Activated T-cell treated with anti-CD3 and anti-CD28 coated beads, Interleukin-2, amount 50 U/mL, for 48 hours (primary cell): ENCODE results near the gene SCN10A.

Experiments used
- DNase-seq, 2 experiments: peaks; one replicate each; pipeline ENCODE4 v3.0.0-alpha.2; 2020

SCN10A gene

DNA sequence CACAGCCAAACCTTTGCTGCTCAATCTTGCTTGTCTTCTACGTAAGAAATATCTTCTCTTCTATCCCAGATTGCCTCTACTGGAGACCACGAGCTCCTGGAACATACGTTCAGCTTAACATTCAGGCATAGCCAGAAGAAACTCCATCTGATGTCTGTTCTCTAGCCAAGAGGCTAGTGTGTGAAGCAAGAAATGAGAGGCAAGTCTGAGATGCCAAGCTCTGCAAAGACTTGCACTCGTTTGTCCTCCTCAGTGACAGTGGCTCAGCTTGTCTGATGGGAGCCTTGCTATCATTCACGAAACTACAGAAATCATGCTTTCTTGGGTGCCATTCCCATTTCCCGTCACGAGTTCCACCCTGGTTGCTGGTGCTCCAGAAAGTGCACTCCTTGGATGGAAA is at the start of gene SCN10A:
SCN10A (minus strand) TSS at position 192 of the 400 bp plus-strand sequence. CDS start 22,207 bp downstream, outside the sequence.
- no peak for DNase-seq

DNA sequence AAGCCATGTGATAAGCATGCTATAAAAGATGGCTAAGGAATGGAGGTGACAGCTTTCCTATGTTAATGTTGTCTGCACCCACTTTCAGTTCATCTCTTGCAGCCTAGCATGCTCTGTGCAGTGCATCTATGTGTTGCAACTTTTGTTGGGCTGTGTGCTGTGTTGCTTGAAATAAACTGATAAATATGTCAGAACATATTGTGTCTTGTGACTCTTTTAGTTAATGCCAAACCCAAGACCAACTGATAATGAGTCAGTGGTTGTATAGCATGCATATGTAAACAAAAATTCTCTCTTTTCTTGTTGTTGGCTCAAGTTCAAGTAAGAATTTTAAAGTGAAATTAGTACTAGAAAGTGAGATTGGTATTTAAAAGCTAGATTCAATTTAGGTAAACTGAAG is 37.0 kb upstream of the SCN10A start:
- no peak for DNase-seq

DNA sequence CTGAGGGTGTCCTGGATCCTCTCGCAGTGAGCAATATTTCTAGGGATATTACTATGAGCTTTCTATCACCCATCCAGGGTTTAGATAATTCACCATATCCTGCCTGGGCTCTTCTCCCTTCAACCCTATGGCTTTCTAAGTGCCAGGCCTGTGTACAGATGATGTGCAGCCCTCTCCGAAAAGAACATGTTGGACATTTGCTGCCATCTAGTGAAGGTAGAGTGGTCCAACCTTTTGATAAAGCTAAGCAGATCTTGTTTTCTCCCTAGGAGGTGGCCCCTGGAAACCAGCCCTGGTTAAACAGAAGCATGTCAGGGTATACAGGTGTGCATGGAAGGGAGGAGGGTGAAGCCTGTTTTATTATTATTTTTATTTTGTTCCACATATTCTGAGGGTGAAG is 27.9 kb upstream of the SCN10A start:
- no peak for DNase-seq

DNA sequence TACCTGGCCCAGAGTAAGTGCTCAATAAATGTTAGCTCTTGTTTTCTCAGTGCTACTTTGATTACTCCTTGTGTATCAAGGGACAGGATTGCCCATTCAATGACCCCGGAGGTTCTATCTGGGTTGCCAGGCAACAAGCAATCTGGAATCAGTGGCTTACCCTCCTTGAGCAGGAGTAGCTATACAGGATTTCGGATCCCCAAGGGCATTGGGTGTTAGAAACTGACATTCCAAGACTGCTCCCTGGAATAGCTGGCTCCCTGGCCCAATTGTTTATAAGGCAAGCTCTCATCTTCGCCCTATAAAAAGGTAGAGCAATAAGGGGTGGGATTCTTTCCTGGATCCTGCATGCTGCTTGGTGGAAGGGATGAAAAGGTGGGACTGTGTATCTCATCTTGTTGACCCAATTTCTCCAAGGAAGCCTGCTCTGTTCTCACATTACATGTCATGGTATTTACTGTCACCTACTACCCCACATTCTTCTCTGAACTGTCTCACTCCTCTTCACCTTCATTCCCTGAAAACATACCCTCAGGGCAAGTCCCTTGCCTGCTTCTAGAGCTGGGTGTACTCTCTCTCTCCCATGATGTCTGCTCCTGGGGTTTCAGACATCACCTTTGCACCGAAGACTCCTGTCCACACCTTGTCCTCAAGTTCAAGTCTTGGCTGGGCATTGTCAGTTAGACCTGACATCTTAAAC is 26.4 kb upstream of the SCN10A start:
- no peak for DNase-seq

DNA sequence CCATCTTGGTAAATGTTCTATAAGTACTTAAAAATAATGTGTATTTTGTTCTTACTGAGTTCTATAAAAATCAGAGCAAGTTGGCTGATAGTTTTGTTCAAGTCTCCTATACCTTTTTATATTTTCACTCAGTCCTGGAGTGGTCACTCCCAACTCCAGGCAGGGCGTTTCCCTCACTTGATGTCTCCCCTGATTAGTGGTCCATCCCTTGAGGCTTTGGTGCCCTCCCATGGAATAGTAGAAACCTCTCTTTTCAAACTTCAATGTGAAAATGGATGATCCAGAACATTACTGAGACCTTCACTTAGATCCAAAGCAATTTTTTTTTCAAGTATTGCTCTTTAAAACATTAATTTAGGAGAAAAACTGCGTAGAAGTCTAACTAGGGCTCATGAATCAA is 25.0 kb upstream of the SCN10A start:
- no peak for DNase-seq

DNA sequence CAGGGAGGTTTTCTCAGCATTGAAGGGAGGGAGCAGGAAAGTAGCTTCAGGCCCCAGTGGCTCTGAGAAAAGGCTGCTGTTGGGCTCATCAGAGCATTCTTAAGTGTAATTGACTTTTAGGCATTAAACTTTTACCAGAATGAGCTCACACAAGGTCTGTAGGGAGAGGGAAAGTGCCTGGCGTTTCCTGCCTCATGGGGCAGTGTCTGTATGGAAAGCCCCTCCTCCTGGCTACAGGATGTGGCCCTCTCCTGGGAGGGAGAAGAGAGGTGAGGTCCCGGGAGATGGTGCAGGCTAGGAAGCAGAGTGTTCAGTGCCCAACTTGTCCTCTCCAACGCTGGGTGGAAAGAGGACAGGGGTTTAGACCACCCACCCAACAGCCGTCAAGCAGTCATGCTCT is 21.3 kb upstream of the SCN10A start:
- no peak for DNase-seq

DNA sequence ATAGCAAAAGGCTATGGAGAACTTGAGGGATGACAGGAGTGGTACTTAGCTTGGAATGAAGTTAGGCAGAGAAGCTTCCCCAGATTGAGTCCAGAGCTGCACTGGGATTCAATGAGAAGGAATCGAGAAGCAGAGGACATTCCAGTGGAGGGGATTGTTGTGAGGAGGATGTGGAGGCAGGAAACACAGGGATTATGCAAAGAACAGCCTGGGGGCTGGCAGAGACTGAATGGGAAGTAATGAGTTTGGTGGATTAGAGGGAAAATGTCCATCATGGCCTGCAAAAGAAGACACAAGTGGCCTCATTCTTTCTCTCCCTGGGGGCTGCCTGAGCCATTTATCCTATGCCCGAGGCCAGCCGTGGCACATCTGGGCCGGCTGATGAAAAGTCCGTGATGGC is 20.5 kb upstream of the SCN10A start:
- DNase-seq = no peak

DNA sequence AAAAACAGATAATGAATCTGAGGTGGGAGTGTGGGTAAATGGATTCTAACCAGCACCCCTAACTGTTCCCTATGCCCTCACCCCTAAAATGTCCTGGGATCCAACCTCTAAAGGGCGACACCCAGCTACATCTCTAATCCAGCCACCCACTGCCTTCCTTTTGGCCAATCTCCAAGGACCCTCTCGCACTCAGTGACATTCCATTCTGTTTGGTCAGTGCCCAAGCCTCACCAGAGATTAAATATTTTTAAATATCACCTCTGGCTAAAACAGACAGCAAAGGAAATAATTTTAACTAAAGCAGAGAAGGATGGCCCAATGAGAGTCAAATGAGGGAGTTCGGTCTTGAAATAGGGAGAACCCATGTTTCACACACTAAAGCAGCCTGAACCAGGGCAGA is 19.9 kb upstream of the SCN10A start:
- no peak for DNase-seq

DNA sequence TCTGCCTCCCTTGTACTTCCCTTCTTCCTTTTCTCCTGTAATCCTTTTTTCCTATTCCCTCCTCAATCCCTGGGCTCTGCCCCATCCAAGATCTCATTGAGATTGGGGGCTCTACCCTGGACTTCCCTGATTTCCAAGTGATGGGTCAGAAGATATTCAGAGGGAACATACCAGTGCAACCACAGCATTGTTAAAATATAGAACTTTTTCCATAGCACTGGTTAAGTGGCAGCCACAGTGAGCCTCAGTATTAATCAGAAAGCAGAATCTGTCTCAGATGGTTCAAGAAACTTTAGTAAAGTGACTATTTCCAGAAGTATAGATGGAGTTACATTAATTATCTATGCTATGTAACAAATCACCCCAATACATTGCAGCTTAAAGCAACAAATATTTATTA is 18.7 kb upstream of the SCN10A start:
- no peak for DNase-seq

DNA sequence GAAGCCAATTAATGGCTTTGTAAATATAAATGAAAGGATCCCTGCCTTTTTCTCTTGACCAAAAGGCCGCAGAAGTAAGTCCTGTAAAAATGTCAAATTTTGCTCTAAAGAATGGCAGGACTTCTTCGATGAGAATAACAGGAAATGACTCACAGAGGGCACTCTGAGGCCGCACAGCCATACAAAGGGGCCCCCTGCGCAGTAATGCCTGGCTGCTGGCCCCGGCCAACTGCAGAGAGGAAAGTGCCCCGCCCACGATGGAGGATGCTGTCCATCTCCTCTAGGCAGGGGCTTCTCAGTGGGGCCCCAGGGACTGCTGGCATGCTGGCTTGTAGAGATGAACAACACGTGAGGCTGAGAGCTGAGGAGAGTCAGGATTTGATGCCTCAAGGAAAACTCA is 18.1 kb upstream of the SCN10A start:
- peak; percentile 51 to 62 for DNase-seq

DNA sequence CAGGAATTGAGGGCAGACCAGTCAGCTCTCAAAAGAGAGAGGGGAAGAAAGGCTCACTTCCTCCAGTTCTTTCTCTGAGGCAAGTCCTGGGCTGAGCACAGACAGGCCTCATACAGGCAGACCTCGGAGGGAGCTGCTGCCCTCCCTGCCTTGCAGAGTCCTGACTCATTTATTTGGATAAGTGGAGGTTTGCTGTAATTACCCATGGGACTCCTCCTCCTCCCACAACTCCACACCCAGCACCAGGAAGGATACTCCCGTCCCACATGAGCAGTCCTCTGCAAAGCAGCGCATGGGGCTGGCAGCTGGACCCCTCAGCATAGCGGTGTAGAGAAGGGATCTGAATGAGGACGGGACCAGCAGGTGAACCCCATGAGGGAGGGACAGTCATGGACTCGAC is 13.4 kb upstream of the SCN10A start:
- DNase-seq = no peak

DNA sequence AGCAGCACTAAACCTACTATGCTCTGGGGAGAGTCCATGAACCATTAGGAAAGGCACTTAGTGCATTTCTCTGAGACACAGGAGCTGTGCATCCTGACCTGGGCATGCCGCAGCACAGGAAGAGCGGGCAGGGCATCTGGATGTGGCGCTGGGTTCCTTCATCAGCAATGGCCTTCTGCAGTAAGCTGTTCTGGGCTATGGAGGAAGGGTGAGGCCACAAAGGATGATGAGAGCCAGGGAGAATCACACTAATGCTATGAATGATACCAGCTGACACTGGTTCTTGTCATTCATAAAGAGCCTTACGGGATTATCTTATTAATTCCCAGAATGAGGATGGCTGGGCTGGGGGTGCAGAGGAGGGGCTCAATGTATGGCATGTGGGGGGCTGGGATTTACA is 12.7 kb upstream of the SCN10A start:
- no peak for DNase-seq

DNA sequence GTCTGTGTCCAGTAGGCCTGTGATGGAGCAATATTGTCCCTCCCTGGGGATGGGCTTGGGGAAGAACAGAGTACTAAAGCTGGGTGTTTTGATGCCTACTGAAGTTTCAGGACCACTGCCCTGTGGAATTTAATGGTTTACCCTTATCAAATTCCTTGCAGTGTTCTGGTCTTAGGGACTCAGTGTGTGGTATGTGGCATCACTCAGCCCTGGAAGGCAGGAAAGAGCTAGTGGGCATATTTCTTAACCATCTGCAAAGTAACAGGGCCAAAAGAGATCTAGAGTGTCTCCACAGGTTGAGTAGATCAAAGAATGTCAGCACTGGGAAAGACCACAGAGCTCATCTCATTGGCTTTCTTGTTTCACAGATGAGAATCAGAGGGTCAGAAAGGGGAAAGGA is 11.8 kb upstream of the SCN10A start:
- DNase-seq = no peak

DNA sequence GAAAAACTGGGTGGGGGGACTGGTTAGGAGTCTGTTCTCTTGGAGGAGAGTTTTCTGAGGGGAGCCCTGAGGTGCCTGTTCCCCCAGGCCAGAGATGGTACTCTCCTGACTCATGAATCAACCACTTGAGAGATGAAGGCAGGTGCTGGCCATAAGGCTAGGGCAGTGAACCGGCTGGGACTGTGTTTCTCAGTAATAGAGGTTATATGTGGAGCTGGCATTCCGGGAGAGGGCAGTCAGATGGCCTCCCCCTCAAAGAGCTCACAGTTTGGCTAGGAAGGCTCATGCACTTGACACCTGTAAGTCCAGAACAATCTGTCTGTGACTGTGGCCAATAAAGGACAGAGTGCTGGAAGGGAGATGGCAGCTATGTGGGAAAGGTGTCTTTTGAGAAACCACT is 10.0 kb upstream of the SCN10A start:
- no peak for DNase-seq

DNA sequence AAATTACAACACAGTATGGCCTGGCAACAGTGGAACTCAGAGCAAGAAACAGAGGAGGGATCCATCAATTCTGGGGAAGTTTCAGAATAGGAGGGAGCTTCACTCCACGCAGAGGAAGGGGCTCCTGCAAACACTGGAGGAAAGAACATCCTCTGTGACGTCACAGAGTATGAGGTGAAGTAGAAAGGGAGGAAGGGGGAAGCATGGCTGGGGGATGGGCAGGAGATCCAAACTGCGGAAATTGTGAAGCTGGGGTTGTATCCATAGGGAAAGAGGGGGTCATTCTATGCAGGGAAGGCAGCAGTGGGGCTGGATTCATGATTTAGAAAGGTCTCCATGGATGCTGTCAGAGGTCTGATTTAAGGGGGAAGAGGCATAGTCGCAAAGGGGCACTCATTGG is 8.3 kb upstream of the SCN10A start:
- DNase-seq = no peak

DNA sequence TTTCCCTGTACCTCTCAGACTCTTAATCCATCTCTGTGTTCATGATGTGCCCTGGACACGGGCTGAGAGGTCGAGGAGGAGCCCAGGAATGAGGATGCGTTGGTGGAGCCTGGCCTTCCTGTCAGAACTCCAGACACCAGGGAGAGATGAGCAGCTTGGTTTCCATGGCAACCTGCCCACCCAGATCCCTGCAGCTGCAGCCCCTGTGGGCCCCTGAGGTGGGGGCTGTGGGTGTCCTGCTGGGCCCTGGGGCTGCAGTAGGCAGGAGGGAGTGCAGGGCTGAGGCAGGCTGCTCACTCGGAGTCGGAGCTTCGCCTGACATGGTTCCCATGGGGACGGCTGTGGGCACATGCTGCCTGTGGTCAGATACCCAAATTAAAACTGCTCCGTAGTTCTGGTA is 7.7 kb upstream of the SCN10A start:
- DNase-seq = no peak

DNA sequence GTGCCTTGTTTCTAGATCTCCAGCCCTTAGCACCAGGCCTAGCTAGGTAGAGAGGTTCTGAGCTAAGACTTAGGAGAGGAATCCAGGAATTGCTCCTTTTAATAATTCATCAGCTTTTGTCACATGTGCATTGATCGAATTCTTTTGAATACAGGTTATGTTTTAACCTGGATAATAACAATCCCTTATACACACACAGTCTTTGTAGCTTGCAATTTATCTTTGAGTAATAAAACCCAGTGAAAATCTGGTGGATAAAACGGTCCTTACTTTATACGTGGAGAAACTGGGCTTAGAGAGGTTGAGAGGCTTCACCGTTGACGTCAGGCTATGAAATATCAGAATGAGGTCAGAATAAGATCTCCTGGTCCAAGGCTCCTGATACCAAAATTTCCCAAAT is 7.2 kb upstream of the SCN10A start:
- DNase-seq = no peak

DNA sequence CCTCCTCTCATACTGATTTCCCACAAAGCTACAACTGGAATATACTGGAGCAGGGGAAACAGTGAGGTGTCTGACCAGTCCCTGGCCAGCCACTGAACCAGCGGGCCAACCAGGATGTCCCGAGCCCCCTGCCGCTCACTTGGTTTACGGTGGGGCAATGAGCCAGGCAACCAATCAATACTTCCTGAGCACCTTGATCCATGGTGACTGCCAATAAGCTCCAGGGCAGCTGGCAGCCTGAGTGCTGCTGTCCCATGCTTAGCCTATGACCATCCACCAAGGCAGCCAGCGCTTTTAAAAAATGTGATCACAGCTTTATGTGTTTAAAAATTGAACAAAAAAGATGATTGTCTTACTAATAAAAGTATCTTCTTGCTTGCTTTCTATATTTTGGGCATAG is 4.2 kb downstream of the SCN10A start:
- no peak for DNase-seq

DNA sequence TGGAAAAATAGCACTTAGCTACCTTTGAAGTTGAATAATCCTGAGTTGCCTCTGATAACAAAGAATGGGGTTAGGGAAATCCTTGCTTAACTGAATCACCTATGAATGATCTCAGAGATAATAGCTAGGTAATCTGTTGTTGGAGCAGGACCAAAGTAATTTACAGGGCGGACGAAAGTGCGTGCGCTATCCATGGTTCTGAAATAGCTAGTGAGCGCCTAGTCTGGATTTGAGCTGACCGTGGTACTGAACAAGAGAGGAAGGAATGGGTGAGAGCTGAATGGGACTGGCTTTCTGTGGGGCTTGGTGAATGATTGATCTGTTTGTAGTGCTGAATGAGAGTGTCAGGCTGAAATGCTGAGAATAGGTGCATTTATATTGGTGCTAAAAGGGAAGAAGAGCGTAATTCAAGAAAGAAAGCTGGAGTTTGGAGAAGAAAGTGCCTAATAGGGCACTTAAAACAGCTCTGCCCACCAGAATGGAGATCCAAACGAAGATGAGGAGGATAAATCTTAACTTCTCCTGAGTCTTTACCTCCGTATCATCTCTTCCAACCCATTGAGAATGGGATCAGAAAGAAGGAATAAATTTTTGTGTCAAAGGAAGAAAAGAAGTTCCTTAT is 10.1 kb downstream of the SCN10A start:
- DNase-seq = peak; percentile 36 to 52

DNA sequence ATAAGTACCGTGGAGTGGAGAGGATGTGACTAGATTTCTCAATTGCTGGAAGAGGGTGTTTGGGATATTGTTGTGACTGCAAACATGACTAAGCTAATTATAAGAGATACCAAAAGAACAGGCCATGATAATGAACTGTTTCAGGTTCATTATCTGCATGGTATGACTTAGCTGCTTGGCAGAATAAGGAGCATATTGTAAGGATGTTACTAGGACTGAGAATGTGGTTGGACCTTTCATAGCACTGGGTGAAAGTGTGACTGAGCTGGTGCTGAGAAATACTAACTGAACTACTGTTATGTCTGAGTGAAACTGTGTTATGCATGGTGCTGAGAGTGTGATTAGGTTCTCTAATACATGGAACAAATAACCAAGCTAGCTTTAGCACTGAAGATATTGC is 11.0 kb downstream of the SCN10A start:
- DNase-seq = no peak

DNA sequence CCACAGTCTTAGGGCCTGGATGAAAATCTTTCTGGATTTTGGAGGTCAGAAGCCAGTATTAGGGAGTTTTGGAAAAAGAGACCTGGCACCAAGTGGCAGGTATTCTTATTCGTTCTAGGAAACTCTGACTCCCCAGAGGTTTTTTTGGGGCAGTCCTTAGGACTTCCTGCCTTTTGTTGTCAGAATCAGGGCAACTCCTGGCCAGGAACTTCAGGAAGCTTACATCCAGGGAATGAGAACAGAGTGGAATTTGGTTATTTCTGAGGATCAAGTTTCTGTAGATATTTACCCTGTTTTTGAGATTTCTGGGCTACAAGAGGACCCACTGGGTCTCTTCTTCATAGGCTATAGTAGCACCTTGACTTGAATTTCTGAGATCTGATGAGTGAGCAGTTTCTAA is 15.5 kb downstream of the SCN10A start:
- DNase-seq = no peak

DNA sequence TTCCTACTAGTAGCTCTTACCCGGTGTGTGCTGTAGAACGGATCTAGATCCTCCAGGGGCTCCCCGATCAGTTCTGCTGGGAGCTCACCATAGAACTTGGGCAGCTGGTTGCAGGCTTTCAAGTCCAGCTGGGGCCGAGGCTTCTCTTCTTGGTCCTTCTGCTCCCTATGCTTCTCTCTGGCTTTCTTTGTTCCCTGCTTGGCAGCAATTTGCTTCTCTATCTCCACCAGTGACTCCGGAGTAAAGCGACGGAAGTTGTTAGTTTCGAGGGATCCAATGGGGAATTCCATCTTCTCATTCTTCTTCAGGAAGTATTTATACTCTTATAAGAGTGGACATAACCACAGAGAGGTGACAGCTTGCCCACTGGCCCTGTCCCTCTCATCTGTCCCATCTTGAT is 22.3 kb downstream of the SCN10A start:
- DNase-seq = no peak

DNA sequence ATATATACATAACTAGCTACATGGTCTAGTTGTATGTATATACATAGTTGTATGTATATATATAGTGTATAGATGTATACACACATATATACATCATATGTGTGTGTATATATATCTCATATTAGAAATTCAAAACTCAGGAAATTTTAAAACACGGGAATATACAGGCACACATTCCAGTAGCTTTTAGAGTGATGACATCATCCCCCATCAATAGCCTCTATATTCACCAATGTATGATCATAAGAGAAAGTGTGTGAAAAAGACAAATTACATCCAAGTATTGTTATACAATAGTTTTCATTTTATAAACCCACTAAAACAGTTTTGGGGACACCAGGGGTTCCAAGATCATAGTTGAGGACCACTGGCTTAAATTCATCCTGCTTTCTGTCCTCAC is 23.0 kb downstream of the SCN10A start:
- no peak for DNase-seq

DNA sequence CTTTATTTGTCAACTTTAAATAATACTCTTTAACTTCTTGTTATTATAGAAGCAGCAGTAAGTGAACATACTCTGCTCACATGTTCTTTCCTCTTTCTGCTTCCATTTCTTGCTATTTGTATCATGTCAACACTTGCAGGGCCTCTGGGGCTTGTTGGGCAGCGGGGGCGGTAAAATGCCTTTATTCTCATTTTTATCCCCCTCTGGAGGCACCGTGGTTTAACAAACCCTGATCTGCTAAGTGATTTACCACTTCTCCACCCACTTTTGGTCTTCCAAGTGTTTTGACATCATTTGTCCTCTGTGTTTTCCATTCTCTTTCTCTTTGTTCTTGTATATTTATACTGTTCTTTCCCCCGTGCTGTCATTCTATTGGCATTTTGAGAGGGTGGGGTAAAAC is 33.9 kb downstream of the SCN10A start:
- no peak for DNase-seq

DNA sequence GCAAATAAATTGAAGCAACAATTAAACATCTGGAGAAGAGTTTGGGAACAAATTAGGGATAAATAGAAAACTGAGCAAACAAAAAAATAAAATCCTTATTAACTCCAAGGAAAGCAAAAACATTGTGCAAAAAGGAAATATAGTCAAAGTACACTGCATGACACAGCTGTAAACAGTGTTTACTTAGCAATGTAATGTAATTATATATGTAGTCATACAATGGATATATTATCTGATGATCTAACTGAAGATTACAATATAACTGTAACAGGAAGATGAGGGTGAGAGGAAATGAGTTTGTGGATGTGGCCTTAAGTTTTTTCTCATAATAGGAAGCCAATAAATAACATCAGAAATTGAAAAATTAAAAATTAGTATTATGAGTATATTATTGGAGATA is 42.5 kb downstream of the SCN10A start:
- no peak for DNase-seq
